Measurements from ENCODE around the gene AEBP2.

The AEBP2 gene

DNA sequence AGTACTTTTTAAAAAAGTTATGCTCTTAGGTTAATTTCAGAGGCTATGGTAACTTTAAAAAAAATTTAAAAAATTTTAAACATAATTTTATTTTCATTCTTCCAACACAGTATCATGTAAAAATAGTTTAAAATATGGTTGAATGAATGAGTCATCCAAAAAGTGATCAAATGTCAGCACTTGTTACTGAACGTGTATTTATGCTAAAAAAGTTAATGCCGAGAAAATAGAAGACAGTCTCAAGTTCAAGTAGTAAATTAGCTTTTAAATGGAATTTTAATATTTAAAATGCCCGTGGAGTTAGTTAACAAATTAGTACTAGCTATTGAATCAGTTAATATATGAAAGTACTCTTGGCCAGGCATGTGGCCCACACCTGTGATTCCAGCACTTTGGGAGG lies 4.8 kb downstream of the AEBP2 start:
- no peak for TF ChIP-seq Cebpa-rat (IDR thresholded peaks at IDR 0.05)
- Histone ChIP-seq H3K4me1 (peaks cover 10 to 46% (median 15%) of the 10 kb centered on the region in 10 experiments), H3K9me3 (replicated peaks in 1 of 11) (peaks cover 0 to 14% (median 0%) of the 10 kb centered on the region in 11 experiments; a peak in 2 of 22 replicates), H3K27ac (no peak overlapping the region), H3K4me3 (no peak overlapping the region), H3K9ac (no peak overlapping the region), H3K4me2 (peak overlapping the region in 3 of 11 experiments; percentile 15 to 95 (median 38); a peak in 3 of 22 replicates), H4K20me1 (peaks cover 67 to 93% (median 84%) of the 10 kb centered on the region in 11 experiments), H3K27me3 (no peaks in the 10 kb centered on the region), H3K36me3 (peaks cover 25 to 56% (median 43%) of the 10 kb centered on the region in 11 experiments; a peak in 21 of 22 replicates)

DNA sequence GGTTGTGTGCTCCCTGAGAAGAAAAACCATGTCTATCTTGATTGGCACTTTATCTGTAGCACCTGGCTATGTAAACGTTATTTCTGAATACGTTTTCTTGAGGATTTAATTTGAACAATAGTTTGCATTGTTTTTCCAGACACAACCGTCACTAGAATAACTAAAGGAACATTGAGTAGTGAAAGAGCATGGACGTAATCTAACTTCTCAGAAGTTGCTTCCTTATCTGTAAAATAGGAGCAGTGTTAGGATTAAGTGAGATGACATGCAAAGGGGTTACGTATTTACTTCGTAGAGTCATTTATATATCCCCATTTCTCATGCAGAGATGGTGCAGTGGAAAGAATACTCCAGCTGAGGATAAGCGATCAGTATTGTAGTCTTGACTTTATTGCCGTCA lies 8.1 kb downstream of the AEBP2 start:
- no peak overlapping the region for H3K9ac ChIP-seq
- no peaks in the 10 kb centered on the region for H3K27me3 ChIP-seq
- H3K36me3 ChIP-seq, result peaks cover 25 to 71% (median 53%) of the 10 kb centered on the region in 11 experiments
- no peak overlapping the region for H3K4me2 ChIP-seq
- peaks cover 1 to 58% (median 5%) of the 10 kb centered on the region in 10 experiments; a peak in 17 of 20 replicates for H3K4me1 ChIP-seq
- H3K9me3 ChIP-seq (replicated peaks in 1 of 11), result peaks cover 0 to 20% (median 0%) of the 10 kb centered on the region in 11 experiments; a peak in 4 of 22 replicates
- no peak overlapping the region for H3K4me3 ChIP-seq
- peaks cover 83 to 100% (median 99%) of the 10 kb centered on the region in 11 experiments for H4K20me1 ChIP-seq
- no peak for TF ChIP-seq Cebpa-rat (IDR thresholded peaks at IDR 0.05)
- H3K27ac ChIP-seq, result no peak overlapping the region

DNA sequence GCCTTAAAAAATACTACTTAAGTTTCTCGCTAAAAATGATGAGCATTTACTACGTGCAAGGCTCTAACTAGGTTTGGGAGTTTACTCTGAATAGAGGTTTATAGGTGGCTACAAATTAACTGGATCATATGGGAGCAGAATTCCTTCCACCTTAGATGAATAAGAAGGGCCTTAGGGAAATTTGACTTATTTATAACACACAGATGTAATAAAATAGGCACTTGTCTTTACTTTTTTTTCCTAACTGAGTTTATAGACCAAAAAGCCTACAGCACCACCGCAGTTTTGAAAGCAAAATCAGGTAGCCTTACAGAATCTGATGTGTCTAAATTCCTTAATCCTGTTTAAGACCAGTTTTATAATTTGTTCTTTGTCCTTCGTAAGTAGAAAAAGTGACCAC lies 10.5 kb downstream of the AEBP2 start:
- H3K4me3 ChIP-seq, result no peak overlapping the region
- H3K27ac ChIP-seq, result no peak overlapping the region
- peaks cover 0 to 30% (median 10%) of the 10 kb centered on the region in 11 experiments; a peak in 13 of 22 replicates for H3K9me3 ChIP-seq (replicated peaks in 1 of 11)
- no peaks in the 10 kb centered on the region for H3K27me3 ChIP-seq
- H4K20me1 ChIP-seq, result peaks cover 88 to 100% (median 100%) of the 10 kb centered on the region in 11 experiments
- H3K36me3 ChIP-seq, result peaks cover 17 to 76% (median 55%) of the 10 kb centered on the region in 11 experiments
- peaks cover 0 to 38% (median 0%) of the 10 kb centered on the region in 10 experiments; a peak in 6 of 20 replicates for H3K4me1 ChIP-seq
- no peak for TF ChIP-seq Cebpa-rat (IDR thresholded peaks at IDR 0.05)
- no peak overlapping the region for H3K9ac ChIP-seq
- H3K4me2 ChIP-seq, result peak overlapping the region in 2 of 11 experiments; percentile 0 to 6; a peak in 1 of 22 replicates

DNA sequence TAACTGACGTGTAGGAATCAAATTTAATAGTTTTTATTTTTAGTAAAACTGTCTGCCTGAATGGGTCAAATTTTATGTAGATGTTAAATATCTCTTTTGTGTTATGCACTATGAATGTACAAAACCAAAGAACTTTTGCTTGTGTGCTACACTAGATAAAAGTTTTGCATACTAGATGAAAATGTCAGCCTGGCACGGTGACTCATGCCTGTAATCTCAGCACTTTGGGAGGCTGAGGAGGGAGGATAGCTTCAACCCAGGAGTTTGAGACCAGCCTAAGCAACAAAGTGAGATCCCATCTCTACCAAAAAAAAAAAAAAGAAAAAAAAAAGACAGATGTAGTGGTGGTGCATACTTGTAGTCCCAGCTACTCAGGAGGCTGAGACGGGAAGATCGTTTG lies 11.1 kb downstream of the AEBP2 start:
- Histone ChIP-seq H3K36me3 (peaks cover 17 to 76% (median 55%) of the 10 kb centered on the region in 11 experiments), H4K20me1 (peaks cover 82 to 100% (median 100%) of the 10 kb centered on the region in 11 experiments), H3K4me3 (no peak overlapping the region), H3K27ac (no peak overlapping the region), H3K9me3 (replicated peaks in 1 of 11) (peaks cover 0 to 31% (median 15%) of the 10 kb centered on the region in 11 experiments; a peak in 14 of 22 replicates), H3K9ac (no peak overlapping the region), H3K27me3 (no peaks in the 10 kb centered on the region), H3K4me2 (0 out of 22 replicates have a peak overlapping the region, but pooled peaks of 2 of the 11 experiments have one; percentile 0 to 6), H3K4me1 (peaks cover 0 to 36% (median 0%) of the 10 kb centered on the region in 10 experiments; a peak in 5 of 20 replicates)
- no peak for TF ChIP-seq Cebpa-rat (IDR thresholded peaks at IDR 0.05)

DNA sequence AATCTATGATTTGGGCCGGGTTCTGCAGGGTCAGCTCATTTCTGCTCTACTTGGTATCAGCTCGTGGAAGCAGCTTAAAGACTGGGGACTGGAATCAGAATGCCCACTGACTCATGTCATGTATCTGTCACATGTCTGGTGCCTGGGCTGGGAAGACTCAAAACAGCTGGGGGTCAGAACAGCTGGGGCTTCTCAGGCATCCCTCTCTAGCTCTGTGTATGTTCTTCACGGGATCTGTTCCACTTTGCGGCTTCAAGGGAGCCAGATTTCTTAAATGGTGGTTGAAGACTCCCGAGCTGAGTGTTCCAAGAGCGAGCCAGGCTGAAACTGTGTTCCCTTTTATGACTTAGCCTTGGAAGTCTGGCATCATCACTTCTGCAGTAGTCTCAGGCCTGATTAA lies 11.9 kb downstream of the AEBP2 start:
- H3K4me1 ChIP-seq, result peaks cover 0 to 35% (median 0%) of the 10 kb centered on the region in 10 experiments; a peak in 5 of 20 replicates
- TF ChIP-seq Cebpa-rat (IDR thresholded peaks at IDR 0.05), result no peak
- no peak overlapping the region for H3K9ac ChIP-seq
- no peak overlapping the region for H3K4me3 ChIP-seq
- no peaks in the 10 kb centered on the region for H3K27me3 ChIP-seq
- peaks cover 18 to 76% (median 55%) of the 10 kb centered on the region in 11 experiments for H3K36me3 ChIP-seq
- peaks cover 0 to 32% (median 20%) of the 10 kb centered on the region in 11 experiments; a peak in 14 of 22 replicates for H3K9me3 ChIP-seq (replicated peaks in 1 of 11)
- H3K27ac ChIP-seq, result no peak overlapping the region
- H3K4me2 ChIP-seq, result no peak overlapping the region
- peaks cover 77 to 100% (median 99%) of the 10 kb centered on the region in 11 experiments for H4K20me1 ChIP-seq

DNA sequence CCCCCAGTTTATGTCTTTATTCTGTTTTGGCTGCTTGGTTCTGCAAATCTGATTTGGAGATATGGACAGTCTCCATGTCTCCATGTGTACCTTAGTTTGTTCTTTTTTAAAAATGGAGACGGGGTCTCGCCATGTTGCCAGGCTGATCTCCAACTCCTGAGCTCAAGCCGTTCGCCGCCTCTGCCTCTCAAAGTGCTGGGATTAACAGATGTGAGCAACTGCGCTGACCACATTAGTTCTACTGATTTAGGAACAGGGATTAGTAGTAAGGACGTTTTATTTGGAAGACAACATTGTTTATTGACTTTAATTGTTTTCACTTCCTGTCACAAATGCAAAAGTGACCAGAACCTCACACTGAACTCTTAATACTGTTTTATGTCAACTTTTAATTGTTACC lies 14.7 kb downstream of the AEBP2 start:
- Histone ChIP-seq H3K9ac (no peak overlapping the region), H3K27ac (no peak overlapping the region), H4K20me1 (peaks cover 64 to 100% (median 99%) of the 10 kb centered on the region in 11 experiments), H3K36me3 (peaks cover 23 to 78% (median 57%) of the 10 kb centered on the region in 11 experiments), H3K4me2 (no peak overlapping the region), H3K27me3 (no peaks in the 10 kb centered on the region), H3K4me1 (peaks cover 0 to 22% (median 0%) of the 10 kb centered on the region in 10 experiments; a peak in 5 of 20 replicates), H3K9me3 (replicated peaks in 1 of 11) (peaks cover 0 to 37% (median 24%) of the 10 kb centered on the region in 11 experiments; a peak in 14 of 22 replicates), H3K4me3 (no peak overlapping the region)
- no peak for TF ChIP-seq Cebpa-rat (IDR thresholded peaks at IDR 0.05)

DNA sequence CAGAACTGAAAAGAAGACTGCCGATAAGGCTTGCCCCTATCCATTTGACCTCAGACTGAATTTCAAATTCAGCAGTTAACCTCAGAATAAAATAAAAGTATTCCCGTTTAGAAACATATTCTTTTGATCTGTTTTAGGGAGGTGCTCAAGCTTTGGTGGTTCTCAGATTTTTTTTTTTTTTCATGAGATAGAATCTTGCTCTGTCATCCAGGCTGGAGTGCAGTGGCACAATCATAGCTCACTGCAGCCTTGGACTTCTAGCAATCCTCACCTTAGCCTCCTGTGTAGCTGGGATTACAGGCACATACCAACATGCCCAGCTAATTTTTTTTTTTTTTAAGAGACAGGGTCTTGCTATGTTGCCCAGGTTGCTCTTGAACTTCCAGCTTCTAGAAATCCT lies 15.5 kb downstream of the AEBP2 start:
- no peak for TF ChIP-seq Cebpa-rat (IDR thresholded peaks at IDR 0.05)
- Histone ChIP-seq H3K9me3 (replicated peaks in 1 of 11) (peaks cover 0 to 37% (median 24%) of the 10 kb centered on the region in 11 experiments; a peak in 14 of 22 replicates), H4K20me1 (peaks cover 62 to 100% (median 99%) of the 10 kb centered on the region in 11 experiments), H3K27ac (no peak overlapping the region), H3K4me2 (no peak overlapping the region), H3K4me3 (no peak overlapping the region), H3K36me3 (peaks cover 23 to 83% (median 60%) of the 10 kb centered on the region in 11 experiments), H3K4me1 (peaks cover 0 to 15% (median 0%) of the 10 kb centered on the region in 10 experiments; a peak in 5 of 20 replicates), H3K27me3 (no peaks in the 10 kb centered on the region), H3K9ac (no peak overlapping the region)

DNA sequence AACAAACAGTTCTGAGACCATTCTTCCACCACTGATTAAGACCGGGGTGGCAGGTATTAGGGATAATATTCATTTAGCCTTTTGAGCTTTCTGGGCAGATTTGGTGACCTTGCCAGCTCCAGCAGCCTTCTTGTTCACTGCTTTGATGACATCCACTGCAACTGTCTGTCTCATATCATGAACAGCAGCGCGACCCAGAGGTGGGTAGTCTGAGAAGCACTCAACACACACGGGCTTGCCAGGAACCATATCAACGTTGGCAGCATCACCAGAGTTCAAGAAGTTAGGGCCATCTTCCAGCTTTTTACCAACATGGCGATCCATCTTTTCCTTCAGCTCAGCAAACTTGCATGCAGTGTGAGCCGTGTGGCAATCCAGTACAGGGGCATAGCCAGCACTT lies 16.9 kb downstream of the AEBP2 start:
- peaks cover 63 to 100% (median 99%) of the 10 kb centered on the region in 11 experiments for H4K20me1 ChIP-seq
- TF ChIP-seq Cebpa-rat (IDR thresholded peaks at IDR 0.05), result no peak
- no peaks in the 10 kb centered on the region for H3K27me3 ChIP-seq
- no peak overlapping the region for H3K4me3 ChIP-seq
- no peak overlapping the region for H3K4me2 ChIP-seq
- H3K4me1 ChIP-seq, result peaks cover 0 to 9% (median 0%) of the 10 kb centered on the region in 10 experiments; a peak in 2 of 20 replicates
- peaks cover 0 to 37% (median 24%) of the 10 kb centered on the region in 11 experiments; a peak in 14 of 22 replicates for H3K9me3 ChIP-seq (replicated peaks in 1 of 11)
- H3K9ac ChIP-seq, result no peak overlapping the region
- H3K27ac ChIP-seq, result no peak overlapping the region
- H3K36me3 ChIP-seq, result peaks cover 23 to 80% (median 64%) of the 10 kb centered on the region in 11 experiments

DNA sequence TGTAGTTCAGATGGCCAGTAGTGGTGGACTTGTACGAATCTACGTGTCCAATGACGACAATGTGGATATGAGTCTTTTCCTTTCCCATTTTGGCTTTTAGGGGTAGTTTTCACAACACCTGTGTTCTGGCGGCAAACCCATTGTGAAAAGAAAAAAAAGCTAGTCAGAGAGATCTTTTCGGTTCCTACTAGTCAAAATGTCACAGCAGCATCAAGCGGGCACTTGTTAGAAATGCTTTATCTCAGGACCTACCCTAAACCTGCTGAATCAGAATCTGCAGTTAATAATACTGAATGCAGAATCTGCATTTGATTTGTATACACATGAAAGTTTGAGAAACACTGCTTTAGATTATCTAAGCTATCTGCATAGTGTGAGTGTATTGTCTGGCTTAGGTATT lies 18.3 kb downstream of the AEBP2 start:
- no peak overlapping the region for H3K9ac ChIP-seq
- peaks cover 23 to 78% (median 60%) of the 10 kb centered on the region in 11 experiments for H3K36me3 ChIP-seq
- peaks cover 0 to 34% (median 19%) of the 10 kb centered on the region in 11 experiments; a peak in 13 of 22 replicates for H3K9me3 ChIP-seq (replicated peaks in 1 of 11)
- H3K4me1 ChIP-seq, result peaks cover 0 to 19% (median 0%) of the 10 kb centered on the region in 10 experiments; a peak in 4 of 20 replicates
- no peak overlapping the region for H3K4me2 ChIP-seq
- no peak overlapping the region for H3K27ac ChIP-seq
- H4K20me1 ChIP-seq, result peaks cover 63 to 100% (median 99%) of the 10 kb centered on the region in 11 experiments; a peak in 21 of 22 replicates
- TF ChIP-seq Cebpa-rat (IDR thresholded peaks at IDR 0.05), result no peak
- H3K4me3 ChIP-seq, result no peak overlapping the region
- no peaks in the 10 kb centered on the region for H3K27me3 ChIP-seq
